DMS53 treated with DMSO at 0.1 percent for 48 hours (cell line): ENCODE data around the gene ZBTB20.

Experiments used
- DNase-seq: peaks from one replicate; lab custom pipeline; 2025; ENCODE audit not compliant: unreplicated experiment; lab: John Stamatoyannopoulos, UW

The ZBTB20 gene

GRCh38 chr3:115022199-115022598 lies 124.9 kb downstream of the ZBTB20 start:
- DNase-seq = no peak

DNA sequence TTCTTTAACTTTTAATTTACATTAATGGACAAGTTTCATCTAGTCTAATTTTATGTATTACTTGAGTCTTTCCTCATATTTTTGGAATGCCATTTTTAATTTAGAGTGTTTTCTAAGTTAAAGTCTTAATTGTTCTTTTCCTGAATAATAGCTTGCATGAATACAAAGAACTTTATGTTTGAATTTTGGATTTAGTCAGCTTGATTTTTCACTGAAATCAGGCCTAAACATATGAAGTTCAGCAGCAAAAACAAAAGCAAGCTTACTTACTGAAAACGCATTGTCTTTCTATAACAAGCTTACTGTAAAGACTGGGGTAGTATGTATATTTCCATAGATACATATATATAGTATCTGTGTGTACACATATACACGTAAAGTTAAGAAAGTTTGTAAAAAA lies 126.0 kb downstream of the ZBTB20 start:
- DNase-seq = no peak

DNA sequence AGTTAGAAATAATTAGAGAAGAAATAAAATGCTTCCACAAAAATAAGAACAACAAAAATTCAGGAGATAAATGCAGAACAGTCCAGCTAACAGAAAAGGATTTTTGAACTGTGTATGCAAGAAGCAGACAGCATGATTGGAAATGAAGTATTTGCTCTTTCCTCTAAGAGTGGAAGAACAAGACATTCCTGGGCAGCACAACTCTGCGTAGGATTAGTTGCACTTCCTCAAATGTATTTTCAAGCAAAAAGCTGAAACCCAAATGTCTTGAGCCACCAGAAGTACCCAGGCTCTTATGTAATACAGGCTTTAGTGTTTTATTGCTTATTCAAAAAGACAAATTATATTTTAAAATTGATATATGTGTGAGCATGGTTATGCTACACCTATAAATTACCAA lies 127.2 kb downstream of the ZBTB20 start:
- DNase-seq = no peak

GRCh38 chr3:115018694-115019093 lies 128.4 kb downstream of the ZBTB20 start:
- no peak for DNase-seq

GRCh38 chr3:115007966-115008365 lies 139.1 kb downstream of the ZBTB20 start:
- DNase-seq = no peak

GRCh38 chr3:115004201-115005140 lies 142.6 kb downstream of the ZBTB20 start:
- no peak for DNase-seq

GRCh38 chr3:114998971-114999579 lies 148.0 kb downstream of the ZBTB20 start:
- DNase-seq = no peak

DNA sequence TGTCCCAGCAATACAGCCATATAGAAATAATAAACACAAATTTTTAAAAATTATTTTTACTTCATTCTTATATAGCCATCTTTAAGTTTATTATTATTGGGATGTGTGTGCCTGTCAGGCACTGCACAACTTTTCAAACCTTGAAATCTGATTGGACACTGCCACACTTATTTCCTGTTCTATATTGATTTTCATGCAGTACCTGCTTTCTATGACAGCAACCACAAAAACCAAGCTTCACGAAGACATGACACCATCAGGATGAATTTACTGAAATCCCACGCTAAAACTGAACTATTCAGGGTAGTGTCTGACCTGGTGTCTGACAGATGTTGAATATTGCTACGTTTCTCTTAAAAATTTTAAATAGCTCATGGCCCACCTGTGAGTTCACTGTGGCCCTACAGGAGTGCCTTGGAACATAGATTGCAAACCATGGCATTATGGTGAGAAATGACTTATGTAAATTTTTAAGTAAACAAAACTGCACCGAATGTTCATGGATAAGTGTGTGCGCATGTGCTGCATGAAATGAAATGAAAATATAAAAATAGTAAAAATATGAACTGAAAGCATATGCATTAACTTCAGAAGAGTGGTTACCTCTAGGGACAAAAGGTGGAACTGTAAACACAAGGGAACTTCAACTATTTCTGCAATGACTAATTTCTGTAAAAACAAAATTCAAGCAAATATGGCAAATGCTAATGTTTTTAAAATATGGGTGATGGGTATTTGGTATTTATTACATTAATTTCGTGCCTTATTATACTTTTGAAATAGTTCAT lies 152.3 kb downstream of the ZBTB20 start:
- DNase-seq = no peak

DNA sequence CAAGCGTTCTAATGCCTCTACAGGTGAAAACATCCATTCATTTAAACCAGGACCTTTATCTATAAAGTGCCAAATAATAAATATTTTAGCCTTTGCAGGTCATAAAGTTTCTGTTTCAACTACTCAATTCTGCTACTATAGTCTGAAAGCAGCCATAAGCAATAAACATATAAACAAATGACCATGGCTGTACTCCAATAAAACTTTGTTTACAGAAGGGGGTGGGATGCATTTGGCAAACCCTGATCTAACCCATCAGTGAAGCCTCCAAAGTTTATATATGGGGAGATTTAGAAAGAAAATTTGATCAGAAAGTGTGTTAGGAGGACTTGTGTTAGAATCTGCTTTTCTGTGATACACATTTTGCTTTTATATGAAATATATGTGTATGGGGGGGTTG lies 161.3 kb downstream of the ZBTB20 start:
- DNase-seq = no peak

DNA sequence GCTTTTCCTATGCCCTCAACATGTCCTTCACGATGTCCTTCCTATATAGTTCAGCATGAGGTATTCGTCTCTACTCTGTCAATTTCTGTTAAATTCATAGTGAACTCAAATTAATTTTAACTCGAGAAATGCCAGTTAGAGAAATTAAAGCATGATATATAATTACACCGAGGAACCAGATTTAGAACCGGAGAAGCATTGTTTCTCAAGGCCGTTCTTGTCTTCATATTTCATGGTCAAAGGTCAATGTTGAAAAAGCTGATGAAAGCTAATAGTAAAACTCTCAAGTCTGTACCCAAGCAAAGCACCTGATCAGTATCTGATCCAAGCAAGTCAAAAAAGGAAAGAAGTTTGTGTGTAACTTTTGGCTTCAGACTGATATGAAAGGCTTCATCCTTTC lies 163.8 kb downstream of the ZBTB20 start:
- no peak for DNase-seq

DNA sequence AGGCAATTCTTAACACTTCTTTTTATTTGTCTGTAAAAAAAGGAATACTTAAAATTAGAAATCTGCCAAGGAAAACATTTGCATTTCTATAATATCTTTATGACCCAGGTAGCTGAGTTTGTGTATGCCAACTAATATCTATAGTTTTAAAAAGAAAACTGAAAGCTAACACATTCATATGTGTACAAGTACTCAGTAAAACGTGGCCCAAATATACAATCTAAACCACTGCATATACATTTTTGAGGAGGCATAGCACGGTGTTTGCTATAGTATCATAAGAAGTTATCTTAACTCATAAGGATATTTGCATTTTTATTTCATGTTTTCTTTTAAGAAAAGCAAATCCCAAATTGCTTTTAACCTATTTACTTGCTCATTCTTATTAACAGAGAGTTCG lies 172.7 kb downstream of the ZBTB20 start:
- no peak for DNase-seq

DNA sequence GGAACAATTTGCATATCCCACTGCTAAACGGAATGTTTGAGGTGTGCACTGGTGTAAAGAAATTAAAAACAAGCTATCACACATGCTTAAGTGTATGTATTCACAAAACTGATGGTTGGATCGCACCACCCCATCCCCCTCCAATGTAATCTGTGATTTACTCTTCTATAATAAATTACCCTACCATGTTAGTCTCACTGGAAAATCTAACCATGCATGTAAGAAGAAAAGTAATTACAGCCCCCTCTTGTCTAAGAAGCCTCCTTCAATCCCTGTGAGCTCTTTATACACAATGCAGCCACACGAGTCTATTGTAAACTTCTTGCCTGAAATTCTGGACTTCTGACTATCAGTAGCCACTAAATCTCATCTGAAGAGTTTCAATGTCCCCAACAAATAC lies 173.6 kb downstream of the ZBTB20 start:
- no peak for DNase-seq

- DNase-seq = no peak
These were observed 179.9 kb downstream of the ZBTB20 start for GRCh38 chr3:114967168-114967567.

DNA sequence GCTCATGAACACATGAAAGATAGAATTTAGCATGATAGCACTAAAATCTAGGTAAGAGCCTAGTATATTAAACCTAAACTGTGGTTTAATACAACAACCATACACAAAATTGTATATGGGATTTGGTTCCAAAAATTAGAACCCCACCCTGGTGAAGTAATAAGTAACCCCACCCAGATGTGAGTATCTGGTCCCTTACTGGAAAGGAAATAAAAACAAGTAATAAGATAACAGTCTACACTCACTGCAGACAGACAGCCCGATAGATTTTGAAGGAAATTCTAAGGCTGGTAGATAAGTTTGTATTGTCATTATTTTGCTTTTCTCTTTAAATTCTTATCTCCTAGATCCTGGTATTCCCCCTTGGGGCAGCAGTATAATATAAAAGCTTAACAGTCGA lies 184.9 kb downstream of the ZBTB20 start:
- DNase-seq = no peak

DNA sequence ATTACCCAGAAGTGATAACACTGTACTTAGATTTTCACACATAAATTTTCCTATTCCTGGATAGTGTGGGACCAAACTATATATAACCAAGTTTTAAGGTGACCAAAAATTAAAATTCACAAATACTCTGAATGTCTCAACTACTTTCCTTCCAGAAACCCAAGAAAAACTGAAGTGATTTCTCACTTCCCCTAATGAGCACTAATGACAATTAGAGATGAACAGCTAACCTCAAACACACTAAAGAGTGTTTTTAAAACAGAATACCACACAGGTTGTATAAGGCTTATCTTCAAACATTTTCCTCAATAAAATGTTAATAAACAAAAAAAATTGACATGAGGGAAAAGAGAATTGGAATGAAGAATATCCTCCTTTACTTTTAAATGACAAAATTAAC lies 188.2 kb downstream of the ZBTB20 start:
- no peak for DNase-seq

GRCh38 chr3:114953800-114954199 lies 193.3 kb downstream of the ZBTB20 start:
- DNase-seq = no peak

- no peak for DNase-seq
These were observed 193.8 kb downstream of the ZBTB20 start for GRCh38 chr3:114953215-114953799.

- no peak for DNase-seq
These were observed 204.3 kb downstream of the ZBTB20 start for GRCh38 chr3:114942773-114943172.

DNA sequence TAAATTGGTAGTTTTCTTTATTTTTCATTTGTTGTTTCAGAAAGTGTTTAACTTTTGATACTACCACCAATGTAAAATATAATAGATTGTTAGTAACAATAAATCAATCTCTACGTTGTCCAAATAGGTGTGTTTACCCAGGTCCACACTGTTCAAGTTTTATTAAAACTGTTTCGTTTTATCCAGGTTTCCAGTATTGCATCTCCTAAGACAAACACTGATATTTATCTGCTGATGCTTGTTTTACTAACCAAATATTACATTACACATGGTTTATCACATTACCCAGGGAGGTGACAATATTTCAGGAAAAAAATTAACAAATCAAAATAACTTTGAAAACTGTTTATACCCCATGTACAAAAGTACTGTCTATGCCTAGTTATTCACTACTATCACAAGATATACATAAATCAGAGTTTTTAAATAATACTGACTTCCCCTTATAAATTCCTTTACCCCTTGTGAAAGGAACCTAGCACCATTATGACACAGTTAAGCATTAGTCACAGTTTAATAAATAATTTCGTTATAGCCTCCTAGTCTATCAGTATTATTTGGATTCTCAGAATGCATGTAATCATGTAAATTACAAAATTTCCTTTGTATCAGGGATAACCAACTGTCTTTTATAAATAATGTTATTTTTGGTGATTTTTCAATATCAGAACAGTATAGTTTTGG lies 205.3 kb downstream of the ZBTB20 start:
- DNase-seq = no peak

- DNase-seq = peak; percentile 15
These were observed 207.2 kb downstream of the ZBTB20 start for GRCh38 chr3:114939920-114940319.

DNA sequence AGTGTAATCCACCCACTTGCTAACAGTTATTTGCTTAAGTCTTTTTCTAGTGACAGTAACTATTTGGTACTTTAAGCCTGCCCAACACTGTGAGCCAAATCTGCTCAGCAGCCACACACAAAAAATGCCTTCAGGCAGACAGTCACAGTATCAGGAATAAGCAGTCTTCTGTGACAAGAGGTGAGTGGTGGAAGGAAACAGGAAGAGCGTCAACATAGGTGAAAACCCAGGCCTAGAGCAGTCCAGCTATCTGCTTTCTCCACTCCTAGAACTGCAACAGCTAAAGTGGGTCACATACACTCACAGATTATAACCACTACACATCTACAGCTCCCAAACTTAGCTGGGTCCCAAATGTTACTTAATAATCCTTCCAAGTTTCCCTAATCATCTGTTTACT lies 213.7 kb downstream of the ZBTB20 start:
- DNase-seq = no peak
